ENCODE measurements around the gene MFSD2A. TPM values are rescaled to one million over a fixed set of nuclear protein-coding genes. Genes with fewer than 3 reads are reported as not detected.

The MFSD2A gene
- total RNA-seq, 1 experiment from 2014 or later, result 3.9 TPM

DNA sequence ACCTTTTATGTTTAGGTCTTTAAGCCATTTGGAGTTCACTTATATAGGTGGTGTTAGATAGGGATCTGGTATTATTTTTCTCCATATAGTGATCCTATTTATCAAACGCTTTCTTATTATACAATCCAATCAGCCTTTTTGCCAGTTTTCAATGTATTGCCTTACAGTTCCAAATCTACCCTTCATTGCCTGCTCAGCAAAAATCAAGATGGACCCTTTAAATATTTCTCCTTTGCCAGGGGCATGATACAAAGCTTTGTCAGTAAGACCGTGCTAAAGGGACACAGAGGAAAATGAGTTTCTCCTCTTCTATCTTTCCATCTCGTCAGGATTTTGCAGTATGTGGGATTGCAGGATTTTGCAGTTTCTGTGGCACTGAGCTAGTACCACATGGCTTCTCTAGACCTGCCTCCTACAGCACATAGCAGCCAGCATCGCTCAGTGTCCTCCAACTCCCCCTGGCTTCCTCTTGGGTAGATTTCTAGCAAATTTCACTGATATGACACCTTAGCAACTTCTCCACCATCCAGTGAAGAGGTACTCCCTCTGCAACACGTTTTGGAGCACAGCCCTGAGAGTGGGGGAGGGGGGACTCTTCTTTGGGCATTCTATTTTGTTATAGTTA lies 63.1 kb downstream of the MFSD2A start:
- intact Hi-C loops (cut with micrococcal nuclease; ENCODE audit: unreplicated experiment), result no loop called here
- H3K4me3 Mint-ChIP-seq (ENCODE audit: low read depth, unreplicated experiment), result no peak overlapping the region
- no peak overlapping the region for H3K27ac Mint-ChIP-seq (ENCODE audit: unreplicated experiment)
- no TSS peak for BruUV-seq (replicated peaks)
- H3K9me3 Mint-ChIP-seq (ENCODE audit: low read depth, unreplicated experiment), result peaks cover 3% of the 10 kb centered on the region
- no peaks in the 10 kb centered on the region for H3K36me3 Mint-ChIP-seq (ENCODE audit: insufficient read depth, unreplicated experiment)
- DNase-seq, result no peak
- H3K4me1 Mint-ChIP-seq (ENCODE audit: low read depth, unreplicated experiment), result peaks cover 8% of the 10 kb centered on the region
- H3K27me3 Mint-ChIP-seq (ENCODE audit: unreplicated experiment), result no peaks in the 10 kb centered on the region
- TF ChIP-seq, protein P1, sequence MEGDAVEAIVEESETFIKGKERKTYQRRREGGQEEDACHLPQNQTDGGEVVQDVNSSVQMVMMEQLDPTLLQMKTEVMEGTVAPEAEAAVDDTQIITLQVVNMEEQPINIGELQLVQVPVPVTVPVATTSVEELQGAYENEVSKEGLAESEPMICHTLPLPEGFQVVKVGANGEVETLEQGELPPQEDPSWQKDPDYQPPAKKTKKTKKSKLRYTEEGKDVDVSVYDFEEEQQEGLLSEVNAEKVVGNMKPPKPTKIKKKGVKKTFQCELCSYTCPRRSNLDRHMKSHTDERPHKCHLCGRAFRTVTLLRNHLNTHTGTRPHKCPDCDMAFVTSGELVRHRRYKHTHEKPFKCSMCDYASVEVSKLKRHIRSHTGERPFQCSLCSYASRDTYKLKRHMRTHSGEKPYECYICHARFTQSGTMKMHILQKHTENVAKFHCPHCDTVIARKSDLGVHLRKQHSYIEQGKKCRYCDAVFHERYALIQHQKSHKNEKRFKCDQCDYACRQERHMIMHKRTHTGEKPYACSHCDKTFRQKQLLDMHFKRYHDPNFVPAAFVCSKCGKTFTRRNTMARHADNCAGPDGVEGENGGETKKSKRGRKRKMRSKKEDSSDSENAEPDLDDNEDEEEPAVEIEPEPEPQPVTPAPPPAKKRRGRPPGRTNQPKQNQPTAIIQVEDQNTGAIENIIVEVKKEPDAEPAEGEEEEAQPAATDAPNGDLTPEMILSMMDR (IDR thresholded peaks at IDR 0.05; ENCODE audit: unreplicated experiment), result no peak
- CTCF ChIA-PET, result no interaction called here

Other genes with a start within 250 kb of the MFSD2A start
- 38.2 and 46.5 TPM in 2 replicates for gene PPIE, start 216.3 kb upstream of the MFSD2A start, total RNA-seq (2022)
- 1.0 and 1.3 TPM in 2 replicates for gene OXCT2, start 183.8 kb upstream of the MFSD2A start, total RNA-seq (2022)
- 6.2 and 6.8 TPM in 2 replicates for gene BMP8B, start 166.3 kb upstream of the MFSD2A start, total RNA-seq (2022)
- 17.6 and 21.8 TPM in 2 replicates for gene TRIT1, start 71.6 kb upstream of the MFSD2A start, total RNA-seq (2022)
- gene MYCL, start 53.2 kb upstream of the MFSD2A start, total RNA-seq (2022), result 0.59 and 0.78 TPM in 2 replicates
- gene CAP1, start 85.6 kb downstream of the MFSD2A start, total RNA-seq (2022), result 307 and 309 TPM in 2 replicates
- 57.8 and 70.2 TPM in 2 replicates for gene PPT1, start 142.1 kb downstream of the MFSD2A start, total RNA-seq (2022)
- 11.7 and 12.9 TPM in 2 replicates for gene RLF, start 206.2 kb downstream of the MFSD2A start, total RNA-seq (2022)

All from Calu3 (cell line).